ENCODE results near the gene BICRAL.
A peak's percentile ranks its signal among the peaks of the same experiment; 100 is the strongest.
"Not testable (repeated sequence)": the region's sequence is repeated elsewhere in the genome, so short reads cannot be mapped to it uniquely, and the experiment has no call there.

Gene BICRAL

DNA sequence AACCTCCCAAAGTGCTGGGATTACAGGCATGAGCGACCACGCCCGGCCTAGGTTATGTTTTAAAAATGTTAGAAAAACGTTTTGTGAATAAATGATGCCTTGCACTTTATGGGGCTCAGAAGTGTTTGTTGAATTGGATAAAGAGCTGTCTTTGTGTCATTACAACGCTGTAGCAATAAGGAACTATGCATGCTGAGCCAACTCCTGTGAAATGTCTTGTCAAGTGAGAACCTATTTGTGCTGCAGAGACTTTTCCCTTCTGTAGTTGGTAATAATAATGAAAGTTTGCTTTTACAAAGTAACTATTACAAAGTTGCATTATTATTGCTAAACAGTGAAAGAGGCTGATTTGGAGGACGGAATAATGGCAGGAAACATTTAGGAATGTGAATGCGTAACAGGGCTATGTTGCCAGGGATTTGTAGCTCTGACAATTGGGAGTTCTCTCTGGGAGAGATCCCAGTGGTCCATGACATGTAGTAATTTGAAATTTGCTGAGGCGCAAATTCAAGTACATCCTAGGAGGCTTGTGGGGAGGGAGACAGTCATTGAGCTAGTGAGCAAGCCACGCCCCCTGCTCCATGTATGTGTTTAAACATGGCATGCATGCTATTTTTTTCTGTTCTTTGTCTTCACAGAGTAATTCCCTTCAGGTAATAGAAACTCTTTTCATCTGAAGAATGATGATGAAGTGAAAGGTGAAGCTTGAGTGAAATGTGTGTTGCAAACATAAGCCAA lies 16.8 kb upstream of the BICRAL start:
- DNase-seq: no peak

- no peak for DNase-seq
Measured at GRCh38 chr6:42766163-42766670, 15.6 kb upstream of the BICRAL start.

- no peak for DNase-seq
Measured at GRCh38 chr6:42769051-42769450, 12.8 kb upstream of the BICRAL start.

- DNase-seq: no peak
Measured at GRCh38 chr6:42769836-42770235, 12.0 kb upstream of the BICRAL start.

DNA sequence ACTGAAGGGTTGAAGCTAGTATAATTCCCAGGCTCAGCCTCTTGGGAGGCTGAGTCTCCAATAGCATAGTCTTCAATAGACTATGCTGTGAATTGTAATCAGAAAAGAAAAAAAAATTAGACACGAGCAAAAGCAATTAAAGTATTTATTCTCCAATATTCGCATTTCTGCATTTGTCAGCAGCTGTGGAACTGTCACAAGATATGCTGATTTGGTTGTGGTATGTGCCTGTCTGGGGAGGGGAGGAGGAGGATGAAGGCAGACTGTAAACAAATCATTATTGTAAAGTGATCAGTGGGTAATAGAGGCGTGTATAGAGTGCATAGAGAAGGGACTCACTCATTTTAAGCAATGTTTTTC lies 10.1 kb upstream of the BICRAL start:
- no peak for DNase-seq

DNA sequence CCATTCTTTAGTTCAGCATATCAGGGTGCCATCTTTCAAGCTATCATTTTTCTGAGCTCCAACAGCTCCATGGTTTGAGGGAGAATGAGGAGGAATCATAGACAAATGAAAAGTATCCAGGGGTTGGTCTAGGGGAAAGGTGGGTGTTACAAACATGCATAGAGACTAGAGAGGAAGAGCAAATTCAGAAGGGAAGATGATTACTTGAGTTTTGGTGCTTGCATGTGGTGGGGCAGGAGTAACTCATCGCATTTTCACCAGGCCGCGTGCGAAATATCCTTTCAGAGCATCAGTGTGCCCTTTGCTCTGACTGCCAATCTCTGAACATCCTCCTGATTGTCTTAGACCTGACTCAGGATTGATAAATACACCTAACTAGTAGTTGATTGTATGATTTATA lies 7.7 kb upstream of the BICRAL start:
- no peak for DNase-seq

DNA sequence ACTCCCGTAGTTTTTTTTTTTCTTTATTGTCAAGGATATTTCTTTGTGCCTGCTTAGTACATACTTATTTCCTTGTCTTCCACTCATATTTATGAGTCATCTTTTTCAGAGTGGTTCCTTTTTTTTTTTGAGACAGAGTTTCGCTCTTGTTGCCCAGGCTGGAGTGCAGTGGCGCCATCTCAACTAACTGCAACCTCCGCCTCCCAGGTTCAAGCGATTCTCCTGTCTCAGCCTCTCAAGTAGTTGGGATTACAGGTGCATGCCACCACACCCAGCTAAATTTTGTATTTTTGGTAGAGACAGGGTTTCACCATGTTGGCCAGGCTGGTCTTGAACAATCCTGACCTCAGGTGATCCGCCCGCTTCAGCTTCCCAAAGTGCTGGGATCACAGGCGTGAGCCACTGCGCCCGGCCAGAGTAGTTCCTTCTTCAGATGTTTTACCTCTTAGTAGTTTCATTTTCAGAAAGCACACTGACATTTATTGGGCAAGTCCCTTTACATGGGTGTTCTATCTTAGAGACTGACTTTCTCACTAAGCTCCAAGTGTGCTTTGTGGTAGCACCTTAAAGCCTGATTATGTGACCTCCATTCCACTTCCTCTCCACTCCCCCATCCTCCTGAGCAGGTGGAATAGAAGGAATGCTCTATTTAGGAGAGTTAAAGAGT lies 6.9 kb upstream of the BICRAL start:
- DNase-seq: not testable (repeated sequence)

DNA sequence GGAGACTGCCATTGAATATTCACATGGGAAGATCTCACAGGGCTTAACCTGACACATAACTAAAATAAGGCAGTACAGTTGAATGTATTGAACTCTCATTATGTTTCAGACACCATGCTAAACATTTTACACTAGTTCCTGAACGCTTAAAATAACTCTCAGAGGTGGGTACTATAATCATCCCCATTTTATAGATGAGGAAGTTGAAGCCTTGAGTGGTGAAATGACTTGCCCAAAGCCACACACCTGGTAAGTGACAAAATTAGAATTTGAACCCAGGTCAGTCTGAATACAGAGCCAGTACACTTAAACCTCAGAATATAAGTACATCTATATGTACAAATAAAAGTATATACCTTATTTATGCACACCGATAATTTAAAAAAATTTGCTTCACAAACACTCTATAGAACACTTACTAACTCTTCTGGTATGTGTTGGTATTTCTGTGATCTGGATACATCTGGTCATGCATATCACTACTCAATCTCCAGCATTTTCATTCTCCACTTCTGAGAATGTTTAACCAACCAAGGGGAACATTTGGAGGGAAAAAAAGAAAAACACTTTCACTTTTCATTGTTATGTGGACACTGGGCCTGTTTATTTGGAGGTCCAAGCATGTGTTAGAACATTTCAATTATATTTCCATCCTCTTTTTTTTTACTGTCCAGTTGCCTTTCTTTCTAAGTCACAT lies 4.6 kb upstream of the BICRAL start:
- DNase-seq: no peak

- DNase-seq: no peak
Measured at GRCh38 chr6:42778122-42778521, 3.7 kb upstream of the BICRAL start.

DNA sequence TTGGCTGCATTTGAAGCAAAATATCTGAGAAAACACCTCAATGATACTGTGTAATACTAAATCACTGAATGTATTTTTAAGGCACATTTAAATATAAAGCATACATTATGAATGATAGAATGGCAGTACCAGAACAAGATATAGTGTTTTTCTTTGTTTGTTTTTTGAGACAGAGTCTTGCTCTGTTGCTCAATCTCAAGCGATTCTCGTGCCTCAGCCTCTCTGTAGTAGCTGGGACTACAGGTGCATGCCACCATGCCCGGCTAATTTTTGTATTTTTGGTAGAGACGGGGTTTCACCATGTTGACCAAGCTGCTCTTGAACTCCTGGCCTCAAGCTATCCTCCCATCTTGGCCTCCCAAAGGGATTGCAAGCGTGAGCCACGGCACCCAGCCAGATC lies 2.3 kb upstream of the BICRAL start:
- no peak for DNase-seq

DNA sequence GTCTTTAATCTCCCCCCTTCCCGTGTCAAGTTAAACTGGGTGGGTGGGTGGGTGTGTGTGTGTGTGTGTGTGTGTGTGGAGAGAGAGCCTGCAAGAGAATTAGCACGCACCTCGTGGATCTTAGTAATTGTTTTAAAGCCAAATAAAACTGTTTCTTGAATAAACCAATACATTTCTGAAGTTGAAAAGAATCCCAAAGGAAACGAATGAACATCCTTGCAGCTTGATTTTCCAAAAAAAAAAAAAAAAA lies 381 bp upstream of the BICRAL start:
- DNase-seq: no peak

- DNase-seq: peak; percentile 68
Measured at GRCh38 chr6:42782689-42783176, 881 bp downstream of the BICRAL start.

DNA sequence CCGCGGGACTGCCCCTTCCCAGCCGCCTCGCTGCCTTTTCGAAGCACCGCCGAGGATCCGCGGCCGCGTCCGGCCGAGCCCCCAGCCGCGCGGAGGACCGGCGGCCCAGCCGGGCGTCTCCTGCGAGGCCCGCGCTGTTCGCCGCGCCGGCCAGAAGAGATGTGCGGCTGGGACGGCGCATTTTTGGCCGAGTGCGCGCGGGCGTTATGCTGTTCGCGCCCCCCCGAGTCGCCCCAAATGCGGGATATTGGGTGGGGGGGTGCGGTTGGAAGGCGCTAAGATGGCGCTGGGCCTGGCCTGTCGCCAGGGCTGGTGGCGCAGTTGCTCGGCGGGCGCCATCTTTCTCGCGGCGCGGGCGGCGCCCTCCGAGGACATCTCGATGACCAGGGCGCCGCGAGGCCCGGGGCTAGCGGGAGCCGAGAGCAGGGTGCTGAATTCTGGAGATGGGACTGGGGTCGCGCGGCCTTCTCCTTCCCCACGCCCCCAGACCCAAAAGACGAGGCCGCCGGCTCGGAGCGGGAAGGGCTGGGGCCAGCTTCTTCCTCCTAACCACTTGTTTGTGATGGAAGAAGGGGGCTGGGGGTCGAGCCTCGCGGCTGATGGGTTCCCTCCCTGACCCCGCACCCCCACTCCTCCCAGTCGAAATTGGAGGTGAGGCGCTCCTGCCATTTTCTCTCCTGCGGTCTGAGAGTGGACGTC lies 1.5 kb downstream of the BICRAL start:
- DNase-seq: peak; percentile 63

- DNase-seq: no peak
Measured at GRCh38 chr6:42783876-42784642, 2.2 kb downstream of the BICRAL start.

- DNase-seq: no peak
Measured at GRCh38 chr6:42784717-42785498, 3.1 kb downstream of the BICRAL start.

DNA sequence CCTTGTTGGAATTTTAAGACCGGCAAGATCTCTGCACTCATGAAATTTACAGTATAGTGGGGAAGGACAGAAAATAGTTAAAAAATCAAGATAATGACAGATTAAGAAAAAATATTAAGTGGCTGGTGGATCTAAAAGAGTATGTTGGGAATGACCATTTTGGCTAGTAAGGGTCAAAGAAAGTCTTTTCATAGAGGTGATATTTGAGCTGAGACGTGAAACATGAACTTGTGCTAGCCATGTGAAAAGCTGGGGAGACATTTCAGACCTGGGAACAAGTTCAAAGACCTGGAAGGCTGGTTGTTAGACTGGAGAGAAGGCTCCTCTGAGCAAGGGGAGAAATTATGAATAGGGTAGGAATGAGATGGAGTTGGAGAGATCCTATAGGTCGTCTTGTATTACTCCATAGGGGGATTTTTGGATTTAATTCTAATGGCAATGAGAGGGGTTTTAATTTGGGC lies 4.7 kb downstream of the BICRAL start:
- no peak for DNase-seq

- no peak for DNase-seq
Measured at GRCh38 chr6:42787063-42787472, 5.2 kb downstream of the BICRAL start.

DNA sequence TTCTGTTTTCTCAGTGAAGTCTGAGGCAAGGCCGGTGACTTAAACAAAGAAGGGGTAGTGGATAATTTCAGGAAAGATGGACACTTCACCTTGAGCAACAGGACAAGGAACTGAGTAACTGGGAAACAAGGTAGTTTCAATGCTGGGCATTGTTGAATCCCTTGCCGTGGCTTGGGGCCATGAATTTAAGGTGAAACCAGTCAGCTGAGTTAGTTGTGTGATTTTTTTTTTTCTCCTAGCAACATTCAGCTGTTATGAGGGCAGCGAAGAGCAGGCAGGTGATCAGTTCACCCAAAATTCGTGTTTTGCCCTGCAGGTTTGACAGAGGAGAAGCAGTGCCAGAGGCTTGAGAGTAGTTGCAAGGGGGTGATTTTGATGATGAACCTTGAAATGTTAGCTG lies 6.8 kb downstream of the BICRAL start:
- DNase-seq: no peak

DNA sequence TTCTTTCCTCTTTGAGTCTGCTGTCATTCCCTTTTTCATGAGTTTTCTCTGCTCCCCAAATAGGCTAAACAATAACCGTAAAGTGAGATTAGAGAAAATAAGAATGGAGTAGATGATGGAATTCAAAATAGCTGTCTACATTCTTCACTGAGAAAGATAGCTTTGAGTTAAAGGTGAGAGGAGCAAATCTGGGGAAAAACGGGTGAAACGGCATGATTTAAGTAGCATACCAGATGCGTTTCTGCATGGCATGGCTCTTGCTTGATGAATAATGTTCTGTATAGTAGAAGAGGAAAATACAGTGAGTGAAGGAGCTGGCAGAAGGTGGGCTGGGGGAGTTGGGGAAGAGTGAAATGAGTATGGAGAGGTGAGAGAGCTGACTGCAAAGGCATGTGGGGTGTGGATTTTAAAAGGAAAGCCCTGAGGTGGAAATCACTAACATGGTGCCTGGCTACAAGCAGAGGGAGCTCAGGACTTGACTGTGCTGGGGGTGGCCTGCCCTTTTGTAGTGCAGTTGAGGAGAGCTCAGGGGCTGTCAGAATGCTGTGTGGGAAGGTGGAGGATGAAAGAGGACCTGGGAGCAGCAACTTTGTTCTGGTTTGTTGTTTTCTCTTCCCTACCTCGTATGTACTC lies 8.8 kb downstream of the BICRAL start:
- DNase-seq: no peak

DNA sequence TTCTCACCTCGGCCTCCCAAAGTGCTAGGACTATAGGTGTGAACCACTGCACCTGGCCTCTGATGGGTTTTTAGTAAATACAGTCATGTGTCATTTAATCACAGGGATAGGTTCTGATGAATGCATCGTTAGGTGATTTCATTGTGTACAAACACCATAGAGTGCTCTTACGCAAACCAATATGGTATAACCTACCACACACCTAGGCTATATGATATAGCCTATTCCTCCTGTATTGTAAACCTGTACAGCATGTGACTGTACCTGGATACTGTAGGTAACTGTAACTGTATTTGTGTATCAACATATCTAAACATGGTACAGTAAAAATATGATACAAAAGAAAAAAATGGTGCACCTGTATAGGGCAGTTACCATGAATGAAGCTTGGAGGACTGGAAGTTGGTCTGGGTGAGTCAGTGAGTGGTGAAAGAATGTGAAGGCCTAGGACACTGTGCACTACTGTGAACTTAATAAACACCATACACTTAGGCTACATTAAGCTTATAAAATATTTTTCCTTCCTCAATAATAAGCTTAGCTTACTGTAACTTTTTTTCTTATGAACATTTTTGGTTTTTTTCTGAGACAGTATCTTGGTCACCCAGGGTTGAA lies 10.0 kb downstream of the BICRAL start:
- no peak for DNase-seq

DNA sequence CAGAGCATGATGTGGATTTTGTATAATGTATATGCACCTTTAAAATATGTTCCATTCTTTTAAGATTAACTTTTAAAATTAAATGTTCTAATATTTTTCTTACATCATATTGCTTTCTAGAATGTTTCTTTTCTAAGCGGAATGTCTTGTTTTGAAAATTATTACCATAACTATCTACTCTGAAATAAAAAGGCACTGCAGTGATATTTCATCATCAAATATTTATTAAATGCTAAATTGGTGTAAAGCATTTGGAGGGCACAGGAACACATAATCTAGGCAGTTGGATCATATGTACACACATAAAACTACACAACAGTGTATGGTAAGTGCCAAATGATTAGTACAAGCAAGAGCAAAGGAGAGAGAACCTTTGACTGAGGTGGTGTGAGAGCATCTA lies 13.8 kb downstream of the BICRAL start:
- DNase-seq: no peak
